IPS DF 6.9 (cell line): Measurements from ENCODE around the gene MPP2.

Experiments
- DNase-seq: peaks from one replicate; pipeline ENCODE4 v3.0.0-alpha.2; 2013; ENCODE audit warnings: low read depth, low spot score
- H3K27ac ChIP-seq: one replicate; pipeline ENCODE4 v1.5.1; 2013; ENCODE audit warnings: low read length, control low read depth
- H3K27me3 ChIP-seq: 2 replicates; pipeline ENCODE4 v1.6.1; 2013; ENCODE audit warnings: mild to moderate bottlenecking, low read length; ENCODE audit not compliant: control insufficient read depth, insufficient read depth
- H3K36me3 ChIP-seq: 2 replicates; pipeline ENCODE4 v1.6.1; 2013; ENCODE audit warnings: low read length; ENCODE audit not compliant: control insufficient read depth, insufficient read depth
- H3K4me1 ChIP-seq: 2 replicates; pipeline ENCODE4 v1.6.1; 2013; ENCODE audit warnings: low read length; ENCODE audit not compliant: control insufficient read depth, insufficient read depth
- H3K4me3 ChIP-seq: 2 replicates; pipeline ENCODE4 v1.5.1; 2013; ENCODE audit warnings: mild to moderate bottlenecking, low read length
- H3K9me3 ChIP-seq: 2 replicates; pipeline ENCODE4 v1.6.1; 2013; ENCODE audit warnings: low read length, inconsistent platforms; ENCODE audit not compliant: control insufficient read depth, insufficient read depth
- WGBS: extraction: QIAGEN DNeasy Blood & Tissue Kit; methylation state at CpG from one replicate; pipeline ENCODE4 v1.1.7; 2013; ENCODE audit warnings: mixed read lengths, missing lambda C conversion rate; ENCODE audit not compliant: insufficient read length, insufficient coverage; 5-methylcytosine and 5-hydroxymethylcytosine counted together

Gene MPP2

DNA sequence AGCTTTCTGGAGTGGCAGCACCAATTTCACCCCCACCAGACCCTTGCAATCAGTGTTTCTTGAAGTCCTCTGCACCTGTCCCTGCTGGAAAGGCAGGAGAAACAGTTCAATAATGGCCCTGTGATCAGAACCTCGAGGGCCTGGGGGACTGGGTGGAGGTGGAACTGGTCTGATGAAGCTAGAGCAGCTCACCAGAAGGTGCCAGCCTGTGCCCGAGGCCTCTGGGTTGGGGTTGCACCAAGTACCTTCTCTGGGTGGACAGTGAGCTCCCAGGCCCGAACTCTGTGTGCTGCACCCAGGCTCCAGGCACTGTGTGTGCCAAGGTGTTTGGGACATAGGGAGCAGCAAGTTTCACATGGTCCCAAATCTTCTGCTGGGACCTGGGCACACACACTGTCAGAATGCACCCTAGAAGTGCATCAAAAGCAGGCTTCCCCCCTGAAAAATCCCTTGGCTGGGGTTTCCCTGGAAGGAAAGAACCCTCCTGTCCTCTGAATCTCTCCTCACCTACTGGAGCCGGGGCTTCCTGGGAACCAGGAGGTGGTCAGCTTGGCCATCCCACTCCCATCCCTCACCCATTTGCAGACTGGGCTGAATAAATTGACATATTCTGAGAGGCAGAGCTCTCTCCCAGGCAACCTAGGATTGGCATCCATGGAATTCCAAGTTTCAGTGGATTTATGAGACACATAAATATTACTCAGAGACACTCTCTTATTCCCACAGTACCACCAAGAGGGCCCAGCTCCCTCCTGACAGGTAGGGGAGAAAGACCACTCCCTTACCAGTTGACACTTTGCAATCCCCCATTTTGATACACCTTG lies 43.0 kb downstream of the MPP2 start:
- no peaks in the 10 kb centered on the region for H3K36me3 ChIP-seq
- H3K27ac ChIP-seq, result no peak overlapping the region
- no peak overlapping the region for H3K4me3 ChIP-seq
- H3K4me1 ChIP-seq, result no peaks in the 10 kb centered on the region
- no peak for DNase-seq
- H3K27me3 ChIP-seq, result no peaks in the 10 kb centered on the region
- no CpG with 5 or more reads among the region's 4 CpGs for WGBS
- no peaks in the 10 kb centered on the region for H3K9me3 ChIP-seq

DNA sequence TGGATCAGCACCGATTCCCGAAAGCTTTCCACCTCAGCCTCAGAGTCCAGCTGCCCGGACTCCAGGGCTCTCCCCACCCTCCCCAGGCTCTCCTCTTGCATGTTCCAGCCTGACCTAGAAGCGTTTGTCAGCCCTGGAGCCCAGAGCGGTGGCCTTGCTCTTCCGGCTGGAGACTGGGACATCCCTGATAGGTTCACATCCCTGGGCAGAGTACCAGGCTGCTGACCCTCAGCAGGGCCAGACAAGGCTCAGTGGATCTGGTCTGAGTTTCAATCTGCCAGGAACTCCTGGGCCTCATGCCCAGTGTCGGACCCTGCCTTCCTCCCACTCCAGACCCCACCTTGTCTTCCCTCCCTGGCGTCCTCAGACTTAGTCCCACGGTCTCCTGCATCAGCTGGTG lies 45.4 kb downstream of the MPP2 start:
- H3K27ac ChIP-seq, result no peak overlapping the region
- H3K4me3 ChIP-seq, result no peak overlapping the region
- DNase-seq, result no peak
- H3K36me3 ChIP-seq, result no peaks in the 10 kb centered on the region
- WGBS, result no CpG with 5 or more reads among the region's 9 CpGs
- H3K27me3 ChIP-seq, result no peaks in the 10 kb centered on the region
- no peaks in the 10 kb centered on the region for H3K4me1 ChIP-seq
- H3K9me3 ChIP-seq, result no peaks in the 10 kb centered on the region

DNA sequence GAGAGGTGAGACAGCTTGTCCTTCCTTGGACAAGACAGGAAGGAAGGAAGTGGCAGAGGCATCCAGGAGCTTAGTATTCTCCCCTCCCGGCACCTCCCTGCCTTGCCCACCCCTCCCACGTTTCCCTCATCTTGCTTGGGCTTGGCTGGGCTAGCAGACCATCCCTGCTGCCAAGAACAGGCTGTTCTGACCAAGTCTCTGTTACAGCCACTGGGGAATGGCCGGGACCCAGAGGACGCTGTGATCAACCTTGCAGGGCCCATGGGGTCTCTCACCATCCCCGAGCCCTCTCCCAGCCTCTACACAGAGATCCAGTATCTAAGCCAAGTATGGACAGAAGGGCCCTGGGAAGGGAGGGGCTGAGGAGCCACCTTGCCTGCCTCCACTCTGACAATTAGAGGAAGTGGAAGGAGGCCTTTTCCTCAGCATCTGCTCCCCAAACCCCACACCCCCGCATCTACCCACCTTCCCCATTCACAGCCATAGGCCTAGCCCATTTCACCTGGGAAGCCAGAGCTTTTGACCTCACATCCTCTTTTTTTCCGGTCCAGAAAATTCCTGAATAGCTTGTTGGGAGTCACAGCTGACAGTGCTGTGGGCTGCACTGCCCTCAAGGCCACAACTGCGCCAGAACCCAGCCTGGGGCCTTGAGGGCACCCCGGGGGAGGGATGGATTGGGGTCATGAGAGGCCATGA lies 46.3 kb downstream of the MPP2 start:
- Histone ChIP-seq H3K27ac (no peak overlapping the region), H3K9me3 (no peaks in the 10 kb centered on the region), H3K27me3 (no peaks in the 10 kb centered on the region), H3K4me1 (no peaks in the 10 kb centered on the region), H3K4me3 (no peak overlapping the region), H3K36me3 (no peaks in the 10 kb centered on the region)
- WGBS, result no CpG with 5 or more reads among the region's 9 CpGs
- DNase-seq, result no peak

DNA sequence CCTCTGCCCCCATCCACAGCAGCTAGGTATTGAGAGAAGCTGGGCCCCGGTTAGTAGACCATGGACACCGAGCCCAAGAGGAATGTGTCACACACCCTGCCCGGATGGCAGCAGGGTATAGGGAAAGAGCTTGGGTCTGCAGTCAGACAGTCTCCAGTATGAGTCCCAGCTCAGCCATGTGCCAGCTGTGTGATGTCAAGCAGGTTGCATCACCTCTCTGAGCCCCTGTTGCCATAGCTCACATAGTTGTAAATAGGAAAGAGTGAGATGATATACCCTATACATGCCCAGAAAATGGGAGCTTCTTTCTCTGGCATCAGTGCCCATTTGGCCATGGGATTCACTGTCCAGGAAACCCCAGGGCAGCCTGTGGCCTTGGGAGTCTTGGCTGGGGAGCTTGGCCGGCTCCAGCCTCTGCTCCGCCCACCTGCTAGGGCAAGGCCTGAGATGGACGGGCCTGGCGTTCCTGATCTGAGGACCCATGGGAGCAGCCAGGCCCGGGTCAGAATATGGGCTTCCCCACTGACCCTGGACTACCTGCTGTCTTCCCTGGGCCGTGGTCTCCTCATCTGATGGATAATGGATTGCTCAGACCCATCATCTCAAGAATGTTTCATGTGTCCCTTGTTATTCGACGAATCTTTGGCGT lies 47.1 kb downstream of the MPP2 start:
- no CpG with 5 or more reads among the region's 12 CpGs for WGBS
- DNase-seq, result no peak
- no peaks in the 10 kb centered on the region for H3K27me3 ChIP-seq
- no peak overlapping the region for H3K4me3 ChIP-seq
- no peaks in the 10 kb centered on the region for H3K9me3 ChIP-seq
- no peaks in the 10 kb centered on the region for H3K4me1 ChIP-seq
- no peaks in the 10 kb centered on the region for H3K36me3 ChIP-seq
- H3K27ac ChIP-seq, result no peak overlapping the region

DNA sequence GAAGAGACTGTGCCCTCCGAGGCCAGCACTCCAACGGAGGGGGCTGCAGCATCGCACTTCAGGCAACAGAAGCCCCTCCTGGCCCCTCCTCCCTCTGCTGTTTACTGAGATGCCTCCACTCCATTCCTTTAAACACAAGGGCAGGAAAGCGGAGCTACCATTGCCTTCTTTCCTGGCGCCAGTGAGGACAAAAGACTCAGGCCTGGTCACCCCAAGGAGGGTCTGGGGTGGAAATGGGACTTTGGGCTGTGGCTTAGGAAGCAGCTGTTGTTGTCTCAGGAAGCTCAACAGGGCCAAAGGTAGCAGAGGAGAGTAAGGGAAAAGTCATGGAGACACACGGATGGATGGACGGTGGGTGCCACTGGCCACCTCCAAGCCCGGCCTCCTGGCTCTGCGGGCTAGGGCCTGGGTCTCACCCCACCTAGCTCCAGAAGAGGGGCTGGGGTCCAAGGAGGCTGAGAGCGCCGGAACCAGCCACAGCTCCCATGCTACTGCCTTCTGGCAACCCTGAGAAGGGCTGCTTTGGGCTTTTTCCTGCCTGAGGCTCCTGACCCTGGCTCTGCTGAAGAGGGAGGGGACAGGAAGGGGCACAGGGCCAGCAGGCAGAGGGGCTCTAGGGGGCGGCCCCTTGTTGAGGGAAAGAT lies 49.3 kb downstream of the MPP2 start:
- H3K27ac ChIP-seq, result no peak overlapping the region
- no peak for DNase-seq
- no peaks in the 10 kb centered on the region for H3K4me1 ChIP-seq
- no peak overlapping the region for H3K4me3 ChIP-seq
- no peaks in the 10 kb centered on the region for H3K36me3 ChIP-seq
- H3K27me3 ChIP-seq, result no peaks in the 10 kb centered on the region
- no CpG with 5 or more reads among the region's 12 CpGs for WGBS
- H3K9me3 ChIP-seq, result no peaks in the 10 kb centered on the region

DNA sequence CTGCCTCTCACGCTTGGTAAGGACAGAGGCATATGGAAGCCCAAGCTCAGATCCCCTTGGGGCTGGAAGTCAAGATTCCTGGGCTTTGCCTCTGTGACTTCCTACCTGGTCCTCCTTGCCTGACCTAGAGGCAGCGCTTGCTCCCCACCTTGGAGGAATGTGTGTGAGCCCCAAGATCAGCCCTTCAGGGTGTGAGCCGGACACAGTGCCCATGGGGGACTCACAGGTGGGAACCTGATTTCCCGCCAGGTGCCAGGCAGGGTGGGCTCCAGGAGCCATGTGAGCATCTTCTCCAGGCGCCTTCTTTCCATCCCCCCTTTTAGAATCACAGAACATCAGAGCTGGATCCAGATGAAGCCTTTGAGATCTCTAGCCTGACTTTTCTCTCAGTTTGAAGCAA lies 50.2 kb downstream of the MPP2 start:
- Histone ChIP-seq H3K4me3 (no peak overlapping the region), H3K27ac (no peak overlapping the region), H3K27me3 (no peaks in the 10 kb centered on the region), H3K36me3 (no peaks in the 10 kb centered on the region), H3K4me1 (no peaks in the 10 kb centered on the region), H3K9me3 (no peaks in the 10 kb centered on the region)
- WGBS, result no CpG with 5 or more reads among the region's 5 CpGs
- no peak for DNase-seq

DNA sequence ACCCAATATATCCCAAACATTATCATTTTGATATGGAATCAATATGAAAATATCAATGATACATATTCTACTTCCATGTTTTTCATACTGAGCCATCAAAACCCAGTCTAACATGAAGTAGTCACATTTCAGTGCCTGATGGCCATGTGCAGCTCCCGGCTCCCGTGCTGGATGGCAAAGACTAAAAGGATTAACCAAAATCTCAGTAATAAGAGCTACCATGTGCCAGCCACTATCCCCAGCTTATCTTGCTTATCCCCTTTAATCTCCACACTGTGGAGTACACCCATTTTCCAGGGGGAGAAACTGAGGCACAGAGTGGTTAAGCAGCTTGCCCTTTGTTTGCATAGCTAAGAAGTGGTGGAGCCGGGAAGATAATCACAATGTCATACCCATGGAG lies 51.2 kb downstream of the MPP2 start:
- WGBS, result no CpG with 5 or more reads among the region's 3 CpGs
- Histone ChIP-seq H3K36me3 (no peaks in the 10 kb centered on the region), H3K4me1 (no peaks in the 10 kb centered on the region), H3K27ac (no peak overlapping the region), H3K27me3 (no peaks in the 10 kb centered on the region), H3K4me3 (no peak overlapping the region), H3K9me3 (no peaks in the 10 kb centered on the region)
- no peak for DNase-seq

DNA sequence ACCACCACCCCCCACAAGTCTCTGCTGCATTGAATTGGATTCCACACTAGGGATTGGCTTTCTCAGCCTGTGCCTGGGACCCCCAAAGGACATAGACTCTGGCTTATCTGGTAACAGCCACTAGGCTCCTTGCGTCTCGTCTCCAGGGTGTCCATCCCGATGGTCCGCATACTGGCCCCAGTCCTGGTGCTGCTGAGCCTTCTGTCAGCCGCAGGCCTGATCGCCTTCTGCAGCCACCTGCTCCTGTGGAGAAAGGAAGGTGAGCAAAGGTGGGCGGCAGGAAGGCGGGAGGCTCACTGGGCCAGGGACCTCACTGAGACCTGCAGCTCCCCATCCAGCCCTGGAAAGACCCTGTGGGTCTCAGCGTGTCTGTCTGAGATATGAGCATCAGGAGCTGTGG lies 52.3 kb downstream of the MPP2 start:
- H3K4me3 ChIP-seq, result no peak overlapping the region
- no CpG with 5 or more reads among the region's 9 CpGs for WGBS
- no peak for DNase-seq
- H3K27ac ChIP-seq, result no peak overlapping the region
- no peaks in the 10 kb centered on the region for H3K4me1 ChIP-seq
- H3K36me3 ChIP-seq, result no peaks in the 10 kb centered on the region
- no peaks in the 10 kb centered on the region for H3K27me3 ChIP-seq
- no peaks in the 10 kb centered on the region for H3K9me3 ChIP-seq

DNA sequence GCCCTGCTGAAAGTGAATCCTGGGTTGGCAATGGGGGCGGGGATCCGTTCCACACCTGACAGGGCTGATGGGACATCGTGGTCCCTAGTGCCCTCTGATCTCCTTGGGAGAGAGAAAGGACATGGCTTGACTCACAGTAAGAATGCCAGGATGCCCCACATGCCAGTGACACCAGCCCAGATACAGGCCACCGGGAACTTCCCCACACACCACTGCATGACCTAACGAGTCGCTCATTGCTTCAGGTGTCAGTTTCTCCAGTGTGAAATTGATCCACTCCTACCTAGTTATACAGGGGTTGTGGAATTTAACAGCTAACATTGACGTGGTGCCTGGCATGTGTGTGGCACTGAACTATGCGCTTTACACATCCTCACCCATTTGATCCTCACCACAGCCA lies 52.8 kb downstream of the MPP2 start:
- Histone ChIP-seq H3K4me1 (no peaks in the 10 kb centered on the region), H3K36me3 (no peaks in the 10 kb centered on the region), H3K27ac (no peak overlapping the region), H3K9me3 (no peaks in the 10 kb centered on the region), H3K27me3 (no peaks in the 10 kb centered on the region), H3K4me3 (no peak overlapping the region)
- no peak for DNase-seq
- no CpG with 5 or more reads among the region's 8 CpGs for WGBS

DNA sequence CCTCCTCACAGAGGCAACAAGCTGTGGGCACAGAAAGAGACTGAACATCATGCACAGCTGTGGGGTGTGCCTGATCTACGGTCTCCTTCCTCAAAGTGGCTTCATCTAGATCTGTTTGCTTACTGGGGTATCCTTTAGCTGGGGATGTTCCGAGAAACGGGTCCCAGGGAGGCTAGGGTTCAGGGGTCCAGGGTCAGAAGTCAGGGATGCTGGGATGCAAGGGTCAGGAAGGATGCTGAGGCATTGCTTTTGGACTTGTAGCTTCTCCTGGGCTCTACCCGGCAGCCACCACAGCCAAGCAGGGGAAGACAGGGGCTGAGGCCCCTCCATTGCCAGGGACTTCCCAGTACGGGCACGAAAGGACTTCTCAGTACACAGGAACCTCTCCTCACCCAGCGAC lies 53.8 kb downstream of the MPP2 start:
- Histone ChIP-seq H3K9me3 (no peaks in the 10 kb centered on the region), H3K36me3 (no peaks in the 10 kb centered on the region), H3K4me3 (no peak overlapping the region), H3K27me3 (no peaks in the 10 kb centered on the region), H3K27ac (no peak overlapping the region), H3K4me1 (no peaks in the 10 kb centered on the region)
- no CpG with 5 or more reads among the region's 7 CpGs for WGBS
- DNase-seq, result no peak
